Fibroblast of skin of left biceps (primary cell): ENCODE measurements around the gene YOD1.

Experiments used
- DNase-seq, 2 experiments: peaks; one replicate each; pipeline ENCODE4 v3.0.0-alpha.2; 2013; ENCODE audit warnings: low read depth in 2 of 2

Gene YOD1

DNA sequence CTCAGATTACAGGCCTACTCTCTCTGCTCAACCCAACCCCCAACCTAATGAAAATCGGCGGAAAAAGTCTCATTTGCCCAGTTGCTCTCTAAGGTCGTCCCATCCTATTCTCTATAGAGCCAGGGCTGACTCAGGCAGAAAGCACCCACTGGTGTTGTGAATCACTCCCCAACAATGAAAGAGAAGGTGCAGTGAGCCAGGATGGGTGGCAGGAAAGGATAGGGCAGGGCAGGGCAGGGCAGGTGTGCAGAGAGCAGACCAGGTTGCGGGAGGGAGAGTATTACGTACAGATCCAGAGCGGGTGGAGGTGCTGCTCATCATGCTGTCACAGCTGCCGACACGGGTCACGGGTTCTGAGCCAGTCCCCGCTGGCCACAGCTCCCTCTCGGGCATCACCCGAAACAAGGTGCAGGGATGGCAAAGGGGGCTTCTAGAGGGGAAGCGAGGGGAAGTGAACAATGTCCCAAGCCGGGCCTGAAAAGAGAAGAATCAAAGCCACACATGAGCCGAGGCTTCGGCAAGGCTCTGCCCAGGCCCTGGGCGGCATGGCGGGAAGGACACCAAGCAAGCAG, 23.7 kb downstream of the YOD1 start:
- DNase-seq = no peak

DNA sequence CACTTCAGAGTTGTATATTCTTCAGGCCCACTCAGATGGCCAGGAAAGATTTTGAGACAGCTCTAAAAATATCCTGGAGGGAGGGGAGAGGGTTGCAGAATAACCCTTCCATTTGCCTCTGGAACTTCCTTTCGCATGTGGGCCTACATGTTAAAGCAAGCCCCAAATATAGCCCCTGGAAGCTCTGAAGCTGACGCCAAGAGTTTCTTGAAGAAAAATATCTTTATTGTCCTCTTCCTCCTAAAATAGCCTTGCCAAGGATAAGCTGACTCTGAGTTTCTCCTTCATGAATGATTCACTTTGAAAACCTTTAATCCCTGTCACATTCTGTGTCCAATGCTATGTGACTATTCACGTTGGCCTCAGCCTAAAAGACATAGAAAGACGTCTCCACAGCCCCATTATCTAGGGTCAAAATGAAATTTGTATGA, 24.9 kb downstream of the YOD1 start:
- DNase-seq = no peak

DNA sequence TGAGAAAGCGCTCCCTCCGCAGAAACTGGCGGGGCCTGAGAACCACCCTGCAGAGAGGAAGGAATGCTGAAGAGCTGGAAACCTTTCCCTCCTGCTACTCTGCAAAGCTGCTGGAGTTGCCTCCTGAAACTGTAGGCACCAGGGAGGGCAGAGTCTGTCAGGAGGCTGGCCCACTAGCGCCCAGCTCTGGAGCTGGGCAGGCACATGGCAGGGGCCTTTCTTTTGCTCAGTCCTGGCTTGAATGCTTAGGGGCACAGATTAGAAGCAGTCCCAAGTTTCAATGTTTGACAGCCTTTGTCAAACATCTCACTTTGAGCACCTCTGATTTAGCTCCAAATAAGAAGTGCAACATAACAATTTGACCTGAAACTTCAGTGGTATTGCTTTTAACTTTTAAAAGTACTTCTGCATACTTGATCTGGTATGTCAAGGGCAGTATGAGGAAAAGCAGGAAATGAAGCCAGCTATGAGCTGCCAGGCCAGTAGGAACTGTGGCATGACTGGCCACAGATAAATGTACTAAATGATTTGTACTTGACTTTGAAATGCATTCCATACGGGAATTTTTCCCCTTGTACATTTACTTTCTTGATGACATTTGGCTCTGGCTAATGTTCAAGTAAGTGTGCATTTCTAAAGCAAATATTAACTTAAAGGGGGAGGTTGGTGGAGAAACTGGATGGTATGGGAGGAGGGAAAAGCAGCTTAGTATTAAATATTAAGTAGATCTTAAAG, 25.7 kb downstream of the YOD1 start:
- no peak for DNase-seq

DNA sequence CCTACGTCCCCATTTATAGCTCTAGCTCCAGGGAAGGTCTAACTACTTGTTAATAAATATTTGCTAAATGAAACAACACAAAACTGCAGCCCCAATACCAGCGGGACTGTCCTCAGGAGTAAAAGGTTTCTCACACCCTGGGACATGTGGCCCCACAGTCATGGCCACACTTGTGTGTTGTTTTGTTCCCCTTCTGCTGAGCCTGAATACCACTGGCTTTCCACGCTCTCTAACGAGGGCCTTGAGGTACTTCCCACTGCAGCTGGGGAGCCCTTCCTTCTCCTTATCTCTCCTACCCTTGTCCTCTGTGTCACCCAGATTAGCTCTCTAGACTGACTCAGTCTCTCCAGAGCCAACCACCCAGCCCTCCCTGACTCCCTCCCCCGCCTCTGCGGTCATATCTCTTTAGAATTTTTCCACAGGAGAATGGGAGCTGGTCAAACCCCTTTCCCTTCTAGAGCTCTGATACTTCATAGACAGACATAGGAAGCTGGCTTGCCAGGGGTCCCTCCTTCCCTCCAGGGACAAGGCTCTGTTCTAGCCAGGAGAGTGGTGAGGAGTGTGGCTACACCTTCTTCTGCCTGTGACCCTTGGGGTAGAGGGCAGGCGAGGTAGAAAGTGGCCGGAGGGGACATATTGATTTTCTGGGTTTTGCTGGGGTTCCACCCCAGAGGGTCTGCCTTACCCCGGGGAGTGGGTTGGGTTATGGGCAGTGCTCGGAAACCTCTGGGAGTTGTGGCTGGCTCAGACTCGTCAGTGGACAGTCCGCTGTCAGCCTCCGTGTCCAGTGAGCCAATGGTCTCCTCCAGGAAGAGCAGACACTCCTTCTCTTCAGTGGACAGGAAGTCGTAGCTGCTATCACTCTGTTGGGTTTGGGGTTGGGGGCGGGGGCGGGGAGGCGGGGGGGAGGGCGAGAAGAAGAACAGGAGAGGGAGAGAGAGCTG, 26.5 kb downstream of the YOD1 start:
- DNase-seq = no peak

DNA sequence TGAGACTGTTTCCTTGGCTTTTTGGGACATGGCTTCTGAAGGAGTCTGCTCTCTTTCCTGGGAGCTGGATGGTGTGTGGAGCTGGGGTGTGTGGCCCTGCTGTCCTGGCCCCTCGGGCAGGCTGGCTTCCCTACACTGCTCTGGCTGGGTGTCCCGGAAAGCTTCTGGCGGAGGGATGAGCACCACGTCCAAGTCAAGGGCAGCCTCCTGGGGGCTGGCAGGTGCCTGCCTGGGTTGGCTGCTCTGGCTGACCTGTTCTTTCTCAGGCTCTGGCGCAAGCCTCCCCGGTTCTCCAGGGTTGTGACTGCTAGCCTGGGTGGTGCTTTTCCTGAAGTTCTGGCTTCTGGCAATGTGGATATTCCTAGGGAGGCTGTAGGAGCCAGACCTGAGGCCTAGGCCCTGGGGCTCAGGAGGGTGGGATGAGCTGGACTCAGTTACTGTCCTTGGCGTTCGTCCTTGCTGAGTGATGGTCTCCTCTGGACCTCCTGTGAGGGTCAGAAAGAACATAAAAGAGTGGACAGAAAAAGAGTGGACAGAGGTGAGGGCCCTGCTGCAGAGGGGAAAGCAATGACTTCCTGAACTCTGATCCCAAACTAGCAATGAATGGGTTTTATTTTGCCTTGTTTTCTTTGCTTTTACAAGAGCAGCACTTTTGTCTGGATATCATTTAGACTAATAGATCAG, 27.9 kb downstream of the YOD1 start:
- DNase-seq = no peak

DNA sequence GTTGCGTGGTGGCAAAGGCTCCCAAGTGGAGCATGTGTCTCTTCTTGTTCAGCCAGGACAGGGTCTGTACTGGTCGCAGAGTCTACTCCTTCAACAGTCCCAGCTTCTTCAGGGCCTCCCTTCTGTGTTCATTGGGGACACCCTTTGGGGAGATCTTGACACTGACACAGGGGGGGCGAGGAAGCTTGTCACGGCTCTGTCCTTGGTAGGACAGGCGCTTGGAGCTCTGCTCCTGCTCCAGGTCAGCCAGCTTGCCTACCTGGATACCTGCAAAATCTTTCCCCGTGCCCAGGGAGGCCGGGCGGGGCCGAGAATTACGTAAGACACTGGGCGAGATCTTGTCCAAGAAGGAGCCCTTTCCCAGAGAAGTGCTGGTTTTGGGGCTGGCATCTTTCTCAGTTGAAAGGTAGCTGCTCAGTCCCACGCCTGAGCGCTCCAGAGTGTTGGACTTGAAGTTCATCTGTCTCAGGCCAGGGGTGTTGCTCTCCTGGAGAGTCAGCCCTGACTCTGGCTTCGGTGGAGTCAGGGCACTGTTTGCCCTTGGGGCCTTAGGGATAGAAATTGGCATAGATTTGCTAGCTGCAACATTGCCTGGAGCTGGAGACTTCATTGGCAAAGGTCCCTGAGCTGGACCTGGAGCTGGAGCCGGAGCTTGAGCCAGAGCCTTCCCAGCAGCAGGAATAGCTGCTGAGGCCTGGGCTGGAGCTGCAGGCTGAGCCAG, 29.0 kb downstream of the YOD1 start:
- no peak for DNase-seq

DNA sequence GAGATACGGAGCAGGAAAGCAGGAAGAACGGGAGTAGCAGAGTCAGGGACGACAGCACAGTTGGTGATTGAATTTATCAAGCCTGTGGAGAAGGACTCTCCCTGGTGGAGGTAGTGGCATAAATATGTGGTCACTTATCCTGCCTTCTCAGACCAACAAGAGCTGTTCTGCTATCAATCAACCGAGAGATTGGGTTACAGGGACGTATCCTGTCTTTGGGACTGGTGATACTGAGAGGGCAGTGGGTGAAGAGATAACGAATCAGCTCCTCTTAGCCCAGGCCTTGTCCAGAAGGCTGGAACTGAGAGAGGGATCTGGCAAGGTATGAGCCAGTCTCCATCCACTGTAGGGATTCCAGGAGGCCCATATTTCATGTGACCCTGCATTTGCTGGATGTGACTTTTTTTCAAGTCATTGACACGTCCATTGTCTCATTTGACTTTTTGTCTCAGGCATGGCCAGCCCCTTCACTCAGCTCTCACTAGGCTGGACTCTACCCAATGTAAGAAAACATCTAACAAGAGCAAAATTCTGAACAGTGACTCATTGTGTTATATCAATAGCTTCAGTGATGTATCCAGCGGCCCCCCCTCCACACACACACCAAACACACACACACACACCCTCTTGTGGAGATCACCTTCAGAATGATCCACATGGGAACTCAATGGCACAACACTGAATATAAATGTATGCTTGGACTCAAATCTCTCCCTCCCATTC, 29.7 kb downstream of the YOD1 start:
- DNase-seq = no peak

DNA sequence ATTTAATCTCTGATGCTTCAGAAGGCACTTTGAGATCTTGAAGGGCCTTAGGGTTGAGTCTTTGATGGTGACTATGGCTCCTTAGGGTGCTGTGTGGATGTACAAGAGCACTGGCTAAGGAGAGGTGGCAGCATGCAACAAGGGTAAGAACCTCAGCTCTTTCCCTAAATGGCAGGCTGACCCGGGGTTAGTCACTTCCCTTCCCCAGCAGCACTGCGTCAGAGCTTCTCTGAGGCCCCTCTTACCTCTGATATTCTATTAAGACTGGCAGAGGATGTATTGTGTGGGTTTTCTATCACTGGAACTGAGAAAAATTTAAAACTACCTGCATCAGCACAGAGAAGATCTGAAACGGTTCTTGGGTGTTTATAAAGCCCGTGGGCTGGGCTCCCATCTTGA, 30.3 kb downstream of the YOD1 start:
- no peak for DNase-seq

DNA sequence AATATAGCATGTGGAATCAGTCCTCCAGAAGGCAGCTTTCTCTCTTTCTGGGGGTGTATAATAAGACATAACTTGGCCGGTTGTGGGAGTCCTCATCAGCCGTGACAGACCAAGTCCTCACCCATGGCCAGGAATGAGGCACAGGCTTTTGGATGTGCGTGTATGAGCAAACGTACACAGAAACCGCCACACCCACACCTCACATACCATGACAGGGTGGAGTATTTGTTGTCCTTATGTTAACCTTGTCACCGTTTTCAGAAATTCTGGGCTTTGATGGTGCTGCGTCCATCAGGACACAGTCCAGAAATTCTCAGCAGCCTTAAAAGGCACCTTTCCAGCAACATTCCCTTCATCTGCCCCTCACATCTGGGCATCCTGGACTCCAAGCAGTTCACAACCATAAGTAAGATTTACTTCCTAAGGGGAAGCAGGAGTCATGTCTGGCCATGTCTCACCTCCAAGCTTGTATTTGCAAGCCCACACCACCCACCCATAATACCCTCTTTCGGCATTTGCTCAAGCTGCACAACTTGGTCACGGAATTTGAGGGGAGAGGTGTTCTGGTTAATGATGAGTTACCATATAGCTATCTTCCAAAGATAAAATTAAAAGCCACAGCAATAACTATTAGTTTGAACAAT, 30.8 kb downstream of the YOD1 start:
- no peak for DNase-seq

DNA sequence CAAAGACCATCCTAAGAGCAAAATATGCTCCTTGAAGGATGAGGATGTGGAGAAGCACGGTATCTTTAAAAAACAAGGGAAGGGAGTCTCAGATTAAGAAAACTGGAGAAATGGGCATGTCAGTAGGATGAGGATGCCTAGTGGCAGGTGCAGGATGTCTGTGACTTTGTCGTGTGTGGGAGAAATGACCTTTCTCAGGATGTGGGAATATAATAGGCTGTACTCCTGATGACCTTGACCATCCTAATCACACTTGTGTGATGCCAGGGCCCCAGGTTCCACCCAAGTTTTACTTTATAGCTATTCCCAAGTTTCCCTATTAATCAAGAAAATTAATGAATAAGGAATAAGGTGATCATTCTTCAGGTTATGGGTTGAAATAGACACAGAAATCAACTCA, 31.3 kb downstream of the YOD1 start:
- DNase-seq = no peak

DNA sequence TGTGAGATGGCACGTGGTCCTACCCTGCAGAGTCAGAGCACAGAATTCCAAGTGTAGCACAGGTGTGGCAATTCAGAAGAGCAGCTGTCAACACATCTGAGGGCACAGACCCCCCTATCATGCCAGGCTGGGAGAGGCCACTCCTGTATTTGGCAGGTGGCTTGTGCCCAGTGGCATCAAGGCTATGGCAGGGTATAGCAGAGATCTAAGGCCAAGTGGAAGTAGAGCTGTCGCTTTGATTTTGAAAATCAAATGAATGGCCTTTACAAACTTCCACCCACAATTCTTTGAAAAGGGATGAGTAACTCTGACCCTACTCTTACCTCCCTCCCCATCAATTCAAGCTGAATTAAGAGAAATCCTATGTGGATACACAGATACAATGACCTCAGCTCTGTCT, 31.8 kb downstream of the YOD1 start:
- DNase-seq = no peak

DNA sequence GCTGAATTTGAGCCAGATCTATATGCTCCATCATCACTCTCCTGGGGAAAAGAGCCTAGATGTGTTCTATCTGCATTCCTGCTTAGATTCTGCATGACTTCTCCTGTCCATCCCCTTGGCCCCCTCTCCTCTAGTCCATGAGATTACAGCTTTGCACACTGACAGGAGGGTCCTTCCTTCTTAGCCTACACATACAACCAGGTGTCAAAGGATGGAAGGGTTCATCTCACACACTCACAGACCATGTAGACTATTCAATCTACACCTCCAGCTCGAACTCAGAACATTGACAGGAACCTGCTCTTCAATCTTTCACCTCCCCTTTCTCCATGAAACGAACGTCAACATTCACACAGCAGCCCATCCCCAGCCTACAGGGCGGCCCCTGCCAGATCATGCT, 32.3 kb downstream of the YOD1 start:
- no peak for DNase-seq

DNA sequence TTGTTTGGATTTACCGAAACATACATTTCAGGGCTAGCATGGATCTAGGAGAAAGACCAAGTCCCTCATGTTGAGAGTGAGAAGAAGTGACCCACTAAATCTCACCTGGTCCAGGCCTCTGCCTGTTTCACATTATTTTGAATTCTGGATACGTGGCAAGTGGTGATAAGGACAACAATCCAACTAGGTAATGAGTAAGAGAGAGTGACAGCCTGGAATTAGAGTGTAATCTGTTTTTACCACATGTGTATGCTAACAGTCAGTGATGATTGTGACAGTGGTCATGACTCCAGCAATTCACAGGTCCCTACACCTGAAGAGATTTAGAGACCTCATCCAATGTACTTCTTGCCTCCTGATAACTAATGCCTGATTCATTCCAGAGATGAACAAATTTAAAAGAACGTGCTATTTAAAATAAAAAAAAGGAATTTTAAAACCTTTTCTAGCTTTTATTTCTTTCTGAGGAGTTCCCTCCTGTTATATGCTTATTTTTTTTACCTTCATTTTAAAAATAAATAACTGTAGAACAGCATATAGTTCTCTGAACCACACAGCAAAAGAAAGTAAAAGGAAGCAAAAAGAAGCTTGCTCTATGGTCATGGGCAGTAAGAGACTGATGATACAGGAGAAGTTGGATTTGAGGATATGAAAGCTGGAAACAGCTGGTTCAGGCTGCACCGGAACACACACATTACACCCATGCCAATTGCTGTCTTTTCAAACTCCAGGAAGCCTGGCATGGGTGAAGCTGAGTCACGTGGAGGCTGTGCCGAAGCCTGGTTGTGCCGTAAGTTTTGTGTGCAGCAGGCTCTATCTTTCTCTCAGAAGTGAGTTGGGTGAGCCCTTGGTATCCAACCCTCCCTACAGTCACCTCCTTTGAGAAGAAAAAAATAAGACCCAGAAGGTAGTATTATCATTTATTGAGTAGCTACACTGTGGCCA, 33.1 kb downstream of the YOD1 start:
- DNase-seq = no peak

DNA sequence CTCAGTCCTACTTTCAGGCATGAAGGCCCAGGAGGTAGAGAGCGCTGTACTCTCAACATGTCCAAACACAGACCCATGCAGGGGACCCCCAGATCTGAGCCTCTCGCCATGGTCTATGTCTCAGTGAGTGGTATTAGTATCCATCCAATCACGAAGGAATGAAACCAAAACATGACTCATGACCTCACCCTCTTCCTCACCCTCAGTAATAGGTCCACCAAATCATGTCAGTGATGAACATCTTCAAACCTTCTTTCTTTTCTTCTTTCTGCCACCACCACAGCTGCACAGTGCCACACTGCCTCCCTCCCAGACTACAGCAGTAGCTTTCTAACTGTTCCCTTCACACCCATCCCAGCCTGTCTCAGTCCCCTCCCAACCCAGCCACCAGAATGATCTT, 35.2 kb downstream of the YOD1 start:
- no peak for DNase-seq

DNA sequence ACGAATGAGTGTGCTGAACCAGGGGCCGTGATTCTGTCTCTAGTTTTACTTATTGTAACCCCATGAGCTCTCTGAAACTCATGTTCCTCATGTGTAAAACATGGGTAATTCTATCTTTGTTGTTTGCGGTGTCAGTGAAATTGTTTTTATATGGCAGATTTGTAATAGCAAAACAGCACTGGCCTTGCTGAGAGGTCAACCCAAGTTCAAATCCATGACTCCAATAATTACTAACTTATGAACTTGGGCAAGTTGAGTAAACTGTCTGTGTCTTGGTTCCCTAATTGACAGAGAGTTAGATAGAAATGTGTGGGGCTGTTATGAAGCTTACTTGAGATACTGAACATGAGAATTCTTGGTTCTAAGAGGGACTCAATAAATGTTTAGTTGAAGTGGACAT, 36.3 kb downstream of the YOD1 start:
- DNase-seq = no peak

DNA sequence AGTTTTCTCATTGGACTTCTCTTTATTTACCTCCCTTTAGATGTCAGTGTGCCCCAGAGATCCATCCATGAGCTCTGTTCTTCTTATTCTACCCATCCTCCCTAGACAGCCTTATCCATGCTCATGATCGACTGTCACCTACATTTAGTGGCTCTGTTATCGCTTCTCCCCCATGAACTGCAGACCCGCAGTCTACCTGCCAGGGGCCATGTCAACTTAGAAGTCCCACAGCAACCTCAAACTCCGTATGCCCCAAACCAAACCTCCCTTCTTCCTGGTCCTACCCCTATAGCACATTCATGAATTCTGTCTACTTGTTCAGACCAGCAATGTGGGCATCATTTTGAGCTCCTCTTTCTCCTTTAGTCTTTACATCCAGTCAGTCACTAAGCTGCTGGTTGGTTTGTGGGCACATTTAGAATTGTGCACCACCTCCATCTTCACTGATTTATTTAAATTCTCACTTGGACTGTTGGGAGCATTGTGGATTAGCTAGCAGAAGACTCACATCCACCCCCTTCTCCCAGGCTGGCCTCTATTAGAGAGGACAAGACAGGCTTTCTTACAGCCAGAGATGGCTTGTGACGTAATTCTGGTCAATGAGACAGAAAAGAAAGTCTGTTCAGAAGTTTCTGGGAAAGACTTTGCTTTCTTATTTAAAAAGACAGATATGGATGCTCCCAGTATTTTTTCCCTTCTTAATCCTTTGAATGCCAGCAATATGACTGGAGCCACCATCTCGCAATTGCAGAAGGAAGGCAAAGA, 37.5 kb downstream of the YOD1 start:
- no peak for DNase-seq

DNA sequence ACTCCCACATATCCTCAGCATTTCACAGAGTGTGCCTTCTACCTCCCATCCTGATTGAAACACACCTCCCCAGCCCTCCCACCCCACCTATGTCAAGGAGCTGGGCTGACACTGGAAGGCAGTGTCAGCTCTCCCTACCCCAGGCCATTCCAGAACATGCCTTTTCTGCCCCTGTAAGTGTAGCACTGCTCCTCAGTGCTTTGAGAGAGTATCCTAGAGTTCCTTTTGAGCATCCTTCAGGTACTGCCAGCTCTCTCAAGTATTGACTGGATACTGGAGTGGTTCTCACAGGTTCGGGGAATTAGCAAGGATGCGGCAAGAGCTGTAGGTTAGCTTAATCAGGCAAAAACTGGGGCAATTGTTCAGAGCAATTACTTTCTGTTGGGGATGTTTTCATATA, 40.3 kb downstream of the YOD1 start:
- no peak for DNase-seq

DNA sequence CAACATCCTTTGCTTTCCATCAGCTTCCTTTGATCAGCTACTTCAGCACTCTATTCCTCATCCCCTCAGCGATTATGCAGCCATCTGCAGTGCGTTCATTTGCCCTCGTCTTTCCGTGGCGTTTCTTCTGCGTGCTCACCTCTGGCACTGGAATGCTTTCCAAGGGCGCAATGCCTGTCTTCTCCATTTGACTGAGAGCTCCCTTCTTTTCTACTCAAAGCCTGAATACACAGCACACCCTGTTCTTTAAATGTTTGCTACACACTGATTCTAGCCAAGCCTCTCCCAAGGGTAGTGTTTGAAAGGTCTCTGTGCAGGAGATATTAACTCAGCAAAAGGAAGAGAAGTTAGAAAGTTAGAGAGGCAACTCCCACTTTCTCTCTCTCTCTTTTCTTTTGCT, 41.1 kb downstream of the YOD1 start:
- DNase-seq = no peak
